Measurements from ENCODE around the gene SFRP2.

The SFRP2 gene, protein sequence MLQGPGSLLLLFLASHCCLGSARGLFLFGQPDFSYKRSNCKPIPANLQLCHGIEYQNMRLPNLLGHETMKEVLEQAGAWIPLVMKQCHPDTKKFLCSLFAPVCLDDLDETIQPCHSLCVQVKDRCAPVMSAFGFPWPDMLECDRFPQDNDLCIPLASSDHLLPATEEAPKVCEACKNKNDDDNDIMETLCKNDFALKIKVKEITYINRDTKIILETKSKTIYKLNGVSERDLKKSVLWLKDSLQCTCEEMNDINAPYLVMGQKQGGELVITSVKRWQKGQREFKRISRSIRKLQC

DNA sequence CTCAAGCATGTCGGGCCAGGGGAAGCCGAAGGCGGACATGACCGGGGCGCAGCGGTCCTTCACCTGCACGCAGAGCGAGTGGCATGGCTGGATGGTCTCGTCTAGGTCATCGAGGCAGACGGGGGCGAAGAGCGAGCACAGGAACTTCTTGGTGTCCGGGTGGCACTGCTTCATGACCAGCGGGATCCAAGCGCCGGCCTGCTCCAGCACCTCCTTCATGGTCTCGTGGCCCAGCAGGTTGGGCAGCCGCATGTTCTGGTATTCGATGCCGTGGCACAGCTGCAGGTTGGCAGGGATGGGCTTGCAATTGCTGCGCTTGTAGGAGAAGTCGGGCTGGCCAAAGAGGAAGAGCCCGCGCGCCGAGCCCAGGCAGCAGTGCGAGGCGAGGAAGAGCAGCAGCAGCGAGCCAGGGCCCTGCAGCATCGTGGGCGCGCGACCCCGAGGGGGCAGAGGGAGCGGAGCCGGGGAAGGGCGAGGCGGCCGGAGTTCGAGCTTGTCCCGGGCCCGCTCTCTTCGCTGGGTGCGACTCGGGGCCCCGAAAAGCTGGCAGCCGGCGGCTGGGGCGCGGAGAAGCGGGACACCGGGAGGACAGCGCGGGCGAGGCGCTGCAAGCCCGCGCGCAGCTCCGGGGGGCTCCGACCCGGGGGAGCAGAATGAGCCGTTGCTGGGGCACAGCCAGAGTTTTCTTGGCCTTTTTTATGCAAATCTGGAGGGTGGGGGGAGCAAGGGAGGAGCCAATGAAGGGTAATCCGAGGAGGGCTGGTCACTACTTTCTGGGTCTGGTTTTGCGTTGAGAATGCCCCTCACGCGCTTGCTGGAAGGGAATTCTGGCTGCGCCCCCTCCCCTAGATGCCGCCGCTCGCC is at the start of gene SFRP2:
SFRP2 (minus strand) TSS at position 671 of the 864 bp plus-strand sequence; CDS start at position 423, 248 bp downstream.
- no peak for DNase-seq (ENCODE audit: low read depth)

DNA sequence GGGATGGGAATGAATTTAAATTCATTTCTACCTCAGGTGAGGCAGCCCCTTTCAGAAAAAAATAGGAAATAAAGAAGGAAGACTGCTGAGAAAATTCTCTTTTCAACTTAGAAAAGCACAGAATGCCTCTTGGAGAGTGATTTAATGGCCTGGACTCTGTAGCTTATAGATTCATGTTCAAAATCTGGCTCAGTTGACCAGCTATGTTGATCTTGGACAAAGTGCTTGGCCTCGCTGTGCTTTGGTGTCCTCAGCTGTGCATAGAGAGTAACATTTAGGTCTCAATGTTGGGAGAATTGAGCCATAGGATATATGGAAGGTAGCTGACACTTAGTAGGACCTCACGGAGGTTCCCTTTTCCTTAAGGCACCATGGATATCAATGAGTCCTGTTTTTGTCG is 49.7 kb upstream of the SFRP2 start:
- DNase-seq (ENCODE audit: low read depth), result no peak

DNA sequence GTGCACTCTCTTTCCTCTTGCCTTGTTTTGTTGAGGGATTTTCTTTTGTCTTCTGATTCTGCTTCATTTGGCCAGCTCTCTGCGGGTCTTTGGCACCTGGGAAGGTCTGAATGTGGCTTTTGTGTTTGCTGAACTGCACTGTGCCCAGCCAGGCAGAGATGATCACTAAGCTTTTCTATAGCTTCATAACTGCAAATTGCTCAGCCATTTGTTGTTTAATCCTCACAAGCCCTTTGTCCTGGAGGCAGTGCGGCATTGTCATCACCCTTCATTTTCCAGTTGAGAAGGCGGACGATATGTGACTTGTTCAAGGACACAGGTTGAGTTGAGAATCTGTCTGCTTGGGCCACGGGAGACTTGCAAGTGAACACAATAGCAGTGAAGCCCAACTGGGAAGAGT is 46.0 kb upstream of the SFRP2 start:
- DNase-seq (ENCODE audit: low read depth), result no peak

DNA sequence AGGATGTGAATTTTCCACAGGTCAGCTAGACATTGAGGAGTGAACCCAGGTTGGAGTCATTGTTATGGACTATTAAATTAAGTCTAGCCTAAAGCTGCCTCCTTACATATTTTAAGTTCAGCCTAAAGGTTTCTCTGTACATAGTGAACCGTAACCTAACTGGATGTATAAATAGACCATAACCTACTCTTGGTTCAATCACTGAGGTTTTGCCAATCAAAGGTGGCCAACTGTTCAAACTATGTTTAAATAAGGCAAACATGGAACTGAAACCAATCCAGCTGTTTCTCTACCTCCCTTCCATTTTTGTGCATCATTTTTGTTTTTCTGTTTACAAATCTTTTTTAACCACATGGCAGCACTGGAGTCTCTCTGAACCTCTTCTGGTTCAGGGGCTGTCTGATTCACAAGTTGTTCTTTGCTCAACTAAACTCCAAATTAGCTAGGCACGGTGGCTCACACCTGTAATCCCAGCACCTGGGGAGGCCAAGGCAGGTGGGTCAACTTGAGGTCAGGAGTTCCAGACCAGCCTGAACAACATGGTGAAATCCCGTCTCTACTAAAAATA is 43.9 kb upstream of the SFRP2 start:
- no peak for DNase-seq (ENCODE audit: low read depth)

DNA sequence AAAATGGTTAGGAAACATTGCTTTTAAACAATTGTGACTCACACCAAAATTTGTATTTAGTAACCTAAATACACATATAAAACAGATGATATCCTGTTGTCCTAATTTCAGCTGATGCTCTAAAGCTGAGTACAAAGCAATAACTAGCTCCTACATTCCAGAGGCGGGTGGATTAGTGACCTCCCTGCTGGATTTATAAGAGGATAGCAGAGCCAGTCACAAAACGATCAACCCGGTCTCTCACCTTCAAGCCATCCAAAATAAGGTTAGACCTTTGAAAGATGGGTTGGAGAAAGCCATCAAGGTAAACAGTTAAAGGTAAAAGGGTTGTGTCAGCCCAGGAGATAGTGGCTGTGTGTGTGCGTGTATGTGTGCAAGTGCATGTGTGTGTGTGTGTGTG is 43.2 kb upstream of the SFRP2 start:
- DNase-seq (ENCODE audit: low read depth), result no peak

DNA sequence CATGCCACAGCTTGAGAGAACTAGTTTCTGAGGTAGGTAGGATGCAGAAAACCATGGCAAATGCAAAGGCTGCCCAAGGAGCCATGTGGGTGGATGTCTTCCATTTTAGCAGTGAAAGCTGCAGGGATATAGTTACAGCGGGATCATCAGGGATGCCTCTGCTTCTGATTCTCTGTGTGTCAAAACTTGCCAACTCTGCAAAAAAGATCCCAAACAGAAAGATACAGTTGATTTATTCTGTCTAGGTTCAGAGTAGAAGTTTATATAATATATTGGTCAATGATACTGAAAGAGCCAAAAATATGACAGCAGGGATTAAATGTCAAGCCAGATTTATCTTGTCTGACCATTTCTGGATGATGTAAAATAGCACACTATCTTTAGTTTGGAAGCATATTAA is 42.4 kb upstream of the SFRP2 start:
- DNase-seq (ENCODE audit: low read depth), result no peak

DNA sequence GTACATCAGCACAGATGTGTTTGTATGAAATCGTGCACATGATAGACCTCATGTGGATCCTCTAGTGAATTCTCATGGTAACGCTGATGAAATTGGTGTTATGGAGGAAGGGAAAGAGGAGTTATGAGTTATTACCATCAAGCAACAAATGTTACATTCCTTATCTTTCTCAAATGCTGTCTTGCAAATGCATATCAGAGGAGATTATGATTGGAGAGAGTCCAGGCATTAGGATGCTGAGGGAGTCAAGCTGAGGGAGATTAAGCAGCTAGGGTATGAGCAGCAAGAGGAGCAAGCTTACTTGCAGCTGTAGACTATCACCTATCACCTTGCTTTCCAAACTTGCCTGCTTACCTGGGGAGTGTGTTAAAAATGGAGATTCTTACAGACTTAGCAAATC is 36.8 kb upstream of the SFRP2 start:
- DNase-seq (ENCODE audit: low read depth), result no peak

DNA sequence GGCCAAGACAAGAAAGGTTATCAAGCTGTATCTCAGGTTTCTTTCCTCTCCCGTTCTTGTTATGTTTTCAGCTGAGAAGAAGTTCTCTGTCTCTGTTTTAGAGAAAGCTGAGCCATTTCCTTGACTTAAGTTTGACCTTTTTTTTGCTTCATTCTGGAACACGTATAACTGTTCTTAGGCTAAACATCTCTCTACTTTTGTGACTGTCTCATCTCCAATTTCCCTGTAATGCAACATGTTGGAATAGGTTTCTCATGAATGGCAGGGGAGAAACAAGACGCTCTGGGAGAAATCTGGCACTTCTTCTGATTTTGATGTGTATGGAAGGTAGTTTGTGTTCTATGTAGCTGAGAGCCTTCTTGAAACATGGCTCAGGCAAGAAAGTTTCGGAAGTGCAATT is 36.2 kb upstream of the SFRP2 start:
- no peak for DNase-seq (ENCODE audit: low read depth)

DNA sequence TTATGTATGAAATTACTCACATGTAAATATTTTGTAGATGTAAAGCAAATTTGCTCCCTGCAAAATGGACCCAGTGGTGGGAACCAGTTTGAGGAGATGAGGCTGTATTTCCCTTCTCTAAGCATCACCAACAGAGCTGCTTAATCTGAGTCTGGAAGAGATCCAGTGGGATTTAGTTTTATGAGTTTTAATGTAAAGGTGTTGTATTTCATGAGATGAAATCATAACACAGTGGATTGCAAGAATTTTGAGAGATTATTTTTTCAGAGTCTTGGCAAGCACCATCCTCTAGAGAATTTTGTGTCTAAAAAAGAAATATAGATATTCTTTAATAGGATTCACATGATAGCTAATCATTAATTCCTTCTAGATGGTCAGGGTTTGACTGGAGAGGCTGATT is 35.6 kb upstream of the SFRP2 start:
- no peak for DNase-seq (ENCODE audit: low read depth)

DNA sequence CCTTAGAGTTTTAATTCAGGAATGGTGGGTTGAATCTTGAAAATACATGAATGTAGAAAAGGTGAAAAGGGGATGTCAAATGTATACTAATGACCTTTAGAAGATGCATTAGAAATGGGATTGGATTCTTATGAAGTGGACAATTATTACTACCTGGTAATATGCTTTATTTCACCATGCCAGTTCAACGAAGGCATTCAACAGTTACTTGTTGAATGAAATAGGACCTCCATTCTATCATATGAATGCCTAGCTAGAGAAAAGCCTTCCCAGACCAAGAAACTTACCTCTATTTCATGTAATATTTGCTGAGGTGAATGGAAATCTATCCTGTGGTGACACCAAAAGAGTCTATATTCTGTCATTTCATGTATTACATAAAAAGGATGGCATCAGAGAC is 34.6 kb upstream of the SFRP2 start:
- no peak for DNase-seq (ENCODE audit: low read depth)

DNA sequence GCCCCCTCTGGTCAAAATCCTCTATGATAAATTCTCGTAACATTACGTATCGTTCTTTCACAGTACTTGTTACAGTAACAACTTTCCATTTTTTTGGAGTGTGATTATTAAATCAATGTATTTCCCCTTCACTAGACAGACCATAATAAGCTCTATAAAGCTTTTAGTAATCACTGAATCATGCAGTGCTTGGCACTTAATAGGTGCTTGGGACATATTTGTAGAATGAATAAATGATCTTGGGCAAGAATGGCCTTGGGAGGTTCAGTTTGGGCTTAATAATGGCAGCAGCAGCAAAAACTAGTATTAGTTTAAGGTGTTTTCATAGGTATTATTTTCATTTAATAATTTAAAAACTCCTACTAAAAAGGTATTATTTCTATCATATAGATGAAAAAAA is 33.4 kb upstream of the SFRP2 start:
- no peak for DNase-seq (ENCODE audit: low read depth)

DNA sequence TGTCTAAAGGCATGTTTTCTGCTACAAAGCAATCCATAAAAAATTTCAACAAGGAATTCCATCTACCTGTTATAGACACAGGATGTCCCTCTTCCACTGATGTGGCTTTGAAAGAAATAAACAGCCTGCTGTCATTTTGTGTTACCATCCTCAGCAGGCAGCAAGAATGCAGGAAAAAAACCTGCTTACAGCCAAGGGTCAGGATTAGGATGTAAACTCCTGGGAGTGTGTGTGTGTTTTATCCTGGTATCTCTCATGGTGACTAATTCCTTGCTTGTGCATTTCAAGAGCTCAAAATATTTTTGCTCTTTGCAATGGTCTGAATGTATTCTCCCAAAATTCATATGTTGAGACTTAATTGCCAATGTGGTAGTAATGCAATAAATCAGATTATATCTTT is 28.6 kb upstream of the SFRP2 start:
- DNase-seq (ENCODE audit: low read depth), result no peak

DNA sequence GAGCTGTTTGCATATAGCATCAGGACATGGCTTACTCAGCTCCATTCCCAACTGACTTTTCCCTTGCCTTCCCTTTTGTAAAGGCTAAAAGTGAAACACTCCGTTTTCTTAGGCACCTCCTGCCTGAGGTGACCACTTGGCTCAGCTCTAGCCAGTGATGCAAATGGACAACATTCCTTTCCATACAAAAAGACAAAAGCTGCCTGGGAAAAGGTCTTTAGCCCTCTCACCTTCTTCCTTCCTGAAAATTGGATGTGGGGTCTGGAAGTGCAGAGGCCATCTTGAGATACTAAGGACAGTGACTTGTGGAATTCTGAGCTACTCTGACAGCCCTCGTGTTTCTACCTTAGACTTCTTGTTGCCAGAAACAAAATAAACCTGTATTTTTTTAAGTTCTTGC is 27.7 kb upstream of the SFRP2 start:
- DNase-seq (ENCODE audit: low read depth), result no peak

DNA sequence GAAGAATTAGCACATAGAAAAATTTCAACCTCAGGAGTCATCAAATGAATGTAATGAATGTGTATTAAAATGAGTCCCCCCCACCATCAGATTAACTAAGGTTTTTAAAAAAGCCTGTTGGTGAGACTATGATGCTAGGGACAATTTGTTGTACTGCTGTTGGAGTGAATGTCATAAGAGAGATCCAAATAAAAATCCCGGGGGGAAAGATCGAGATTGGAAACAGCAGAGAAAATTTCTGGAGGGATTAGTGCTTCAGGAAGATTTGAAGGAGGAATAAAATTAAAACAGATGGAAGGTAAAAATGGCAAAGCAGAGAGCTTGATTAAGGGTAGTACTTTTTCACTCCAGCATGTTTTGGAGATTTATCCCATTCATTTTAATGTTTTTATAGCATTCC is 25.9 kb upstream of the SFRP2 start:
- DNase-seq (ENCODE audit: low read depth), result no peak

DNA sequence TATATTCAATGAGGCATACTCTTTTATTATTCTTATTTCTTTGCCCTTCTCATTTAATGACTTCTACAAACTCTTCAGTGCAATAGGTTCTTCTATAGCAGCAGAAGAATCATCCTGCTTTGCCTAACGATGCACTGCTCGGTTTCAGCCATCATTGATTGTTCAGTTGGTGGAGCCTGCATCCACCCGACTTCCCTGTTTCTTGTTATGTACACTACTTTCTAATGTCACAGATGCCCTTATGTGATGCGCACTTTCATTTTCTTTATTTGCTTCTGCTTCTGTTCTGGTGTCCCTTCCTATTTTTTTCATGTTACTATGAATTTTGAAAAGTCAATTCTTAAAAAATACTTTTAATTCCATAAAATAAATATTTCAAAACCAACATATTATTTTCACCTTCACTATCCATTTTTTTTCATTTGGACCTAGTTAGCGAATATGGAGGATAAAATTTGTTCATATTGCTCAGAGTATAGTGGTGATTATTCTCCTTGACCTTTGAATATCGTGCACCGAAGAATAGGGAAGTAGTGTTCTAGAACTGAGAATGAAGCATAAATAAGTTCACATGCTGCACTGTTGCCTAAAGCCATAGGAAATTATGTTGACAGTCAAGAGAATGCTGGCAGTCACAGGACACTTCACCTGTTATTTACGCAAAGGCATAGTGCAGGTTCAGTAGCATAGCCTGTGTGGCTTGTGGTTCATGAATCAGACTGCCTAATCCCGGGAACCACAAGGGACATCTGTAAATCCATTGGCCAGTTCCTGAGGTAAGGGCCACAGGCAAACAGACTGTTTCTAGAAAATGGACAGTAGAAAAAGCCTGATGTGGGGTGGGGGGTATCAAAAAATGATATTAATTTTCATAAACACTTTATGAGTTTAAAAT is 21.3 kb upstream of the SFRP2 start:
- DNase-seq (ENCODE audit: low read depth), result no peak

DNA sequence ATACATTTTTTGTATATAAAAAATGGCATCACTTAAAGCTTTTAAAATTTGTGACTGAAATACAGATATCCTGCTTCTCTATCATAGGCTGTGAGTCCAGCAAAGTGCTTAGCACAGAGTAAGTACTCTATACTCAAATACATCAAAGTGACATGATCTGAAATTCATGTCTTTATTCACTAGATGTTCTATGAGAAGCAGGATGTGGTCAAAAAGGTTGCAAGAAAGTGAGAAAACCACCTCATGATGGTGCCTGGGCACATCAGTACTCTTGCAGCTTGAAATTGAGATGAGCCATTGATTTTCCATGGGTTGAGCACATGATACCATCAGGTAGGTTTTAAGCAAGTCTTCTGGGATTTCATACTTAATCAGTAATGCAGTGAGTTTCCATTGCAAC is 20.4 kb upstream of the SFRP2 start:
- no peak for DNase-seq (ENCODE audit: low read depth)

DNA sequence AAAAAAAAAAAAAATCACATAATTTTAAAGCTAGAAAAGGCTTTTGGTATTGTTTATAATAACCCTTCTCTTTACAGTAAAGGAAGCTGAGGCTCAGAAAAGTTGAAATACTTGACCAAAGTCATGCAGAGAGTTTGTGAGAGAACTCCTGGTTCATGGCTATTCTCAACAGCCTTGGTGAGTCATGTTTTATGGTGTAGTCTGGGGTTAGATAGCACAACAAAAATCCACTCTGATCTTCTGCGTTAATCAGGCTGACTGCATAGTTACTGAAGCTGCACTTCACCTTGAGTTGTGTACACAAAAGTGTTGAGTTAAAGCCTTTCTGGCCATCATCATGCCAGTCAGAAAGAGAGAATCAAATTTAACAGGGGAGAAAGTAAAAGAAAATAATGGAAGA is 19.3 kb upstream of the SFRP2 start:
- no peak for DNase-seq (ENCODE audit: low read depth)

DNA sequence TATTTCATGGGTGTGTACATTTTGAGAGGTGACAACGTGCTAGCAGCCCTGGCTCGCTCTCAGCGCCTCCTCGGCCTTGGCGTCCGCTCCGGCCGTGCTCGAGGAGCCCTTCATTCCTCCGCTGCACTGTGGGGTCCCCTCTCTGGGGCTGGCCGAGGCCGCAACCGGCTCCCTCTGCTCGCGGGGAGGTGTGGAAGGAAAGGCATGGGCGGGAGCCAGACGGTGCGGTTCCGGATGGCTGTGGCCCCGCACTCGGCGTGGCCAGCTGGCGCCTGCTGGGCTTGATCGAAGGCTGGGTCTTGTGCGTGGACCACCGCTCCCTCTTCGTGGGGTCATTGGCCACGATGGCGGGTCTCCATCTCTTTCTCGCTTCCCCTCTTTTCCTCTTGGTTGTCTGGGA is 17.2 kb upstream of the SFRP2 start:
- DNase-seq (ENCODE audit: low read depth), result no peak

DNA sequence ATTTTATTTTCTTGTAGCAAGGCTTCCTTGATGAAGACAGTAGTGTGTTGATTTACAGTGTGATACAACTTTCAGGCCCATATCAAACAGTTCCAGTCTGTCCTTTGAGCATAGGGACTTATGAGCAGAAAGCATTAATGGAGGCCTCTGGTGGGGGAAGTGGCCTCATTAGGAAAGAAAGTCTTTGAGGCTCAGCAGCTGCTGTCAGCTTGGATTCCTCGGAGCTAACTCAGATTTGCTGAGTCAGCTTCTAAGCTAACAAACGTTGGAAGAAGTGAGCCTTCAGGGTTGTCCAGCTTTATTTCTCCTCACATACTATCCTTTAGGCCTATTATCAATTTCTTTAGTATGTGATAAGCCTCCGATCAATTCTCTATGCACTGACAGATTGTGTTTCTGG is 15.8 kb upstream of the SFRP2 start:
- no peak for DNase-seq (ENCODE audit: low read depth)

DNA sequence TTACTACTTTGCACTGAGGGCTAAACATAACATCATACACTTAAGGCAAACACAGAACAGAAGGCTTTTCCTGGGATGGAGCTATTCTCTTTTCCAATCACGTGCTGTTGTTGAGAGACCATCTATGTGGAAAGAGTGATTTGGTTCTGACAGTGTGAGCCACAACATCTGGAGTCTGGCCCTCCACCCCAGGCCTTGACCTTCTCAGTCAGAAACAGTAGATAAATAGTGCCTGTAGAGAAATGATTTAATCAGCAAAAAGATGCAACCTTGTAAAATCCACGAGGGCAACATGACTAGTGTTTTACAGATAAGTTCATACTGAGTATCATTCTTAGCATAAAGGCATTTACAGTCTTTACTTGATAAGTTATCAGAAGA is 10.8 kb upstream of the SFRP2 start:
- no peak for DNase-seq (ENCODE audit: low read depth)

DNA sequence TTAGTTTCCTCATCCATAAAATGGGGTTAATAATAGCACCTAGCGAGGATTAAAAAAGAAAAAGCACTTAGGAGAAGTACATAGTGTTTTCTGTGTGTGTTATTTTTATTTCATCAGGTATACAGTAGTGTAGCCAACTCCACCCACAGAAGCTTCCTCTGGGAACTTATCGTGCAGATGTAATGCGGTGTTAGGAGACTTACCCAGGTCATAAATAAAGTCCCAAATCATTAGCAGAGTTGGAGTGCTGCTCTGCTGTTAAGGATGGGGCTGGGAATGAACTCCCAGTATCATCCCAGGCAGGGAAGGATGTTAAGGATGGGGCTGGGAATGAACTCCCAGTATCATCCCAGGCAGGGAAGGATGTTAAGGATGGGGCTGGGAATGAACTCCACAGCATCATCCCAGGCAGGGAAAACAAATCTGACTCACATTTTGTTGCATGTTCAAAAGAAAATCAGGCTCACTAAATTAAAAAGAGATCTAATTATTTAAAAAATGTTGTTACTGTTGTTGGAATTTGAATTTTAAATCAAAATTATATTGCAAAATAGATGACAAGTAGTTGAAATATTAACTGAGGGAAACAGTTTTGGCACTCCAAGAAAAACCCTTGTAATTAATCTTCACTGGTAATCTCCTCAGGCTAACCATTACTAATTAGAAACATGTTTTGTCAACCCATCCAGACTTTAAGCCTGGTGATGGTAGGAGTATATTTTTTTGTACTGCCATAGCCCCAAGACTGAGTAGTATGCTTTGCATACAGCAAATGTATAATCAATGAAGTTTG is 10.2 kb upstream of the SFRP2 start:
- DNase-seq (ENCODE audit: low read depth), result no peak

DNA sequence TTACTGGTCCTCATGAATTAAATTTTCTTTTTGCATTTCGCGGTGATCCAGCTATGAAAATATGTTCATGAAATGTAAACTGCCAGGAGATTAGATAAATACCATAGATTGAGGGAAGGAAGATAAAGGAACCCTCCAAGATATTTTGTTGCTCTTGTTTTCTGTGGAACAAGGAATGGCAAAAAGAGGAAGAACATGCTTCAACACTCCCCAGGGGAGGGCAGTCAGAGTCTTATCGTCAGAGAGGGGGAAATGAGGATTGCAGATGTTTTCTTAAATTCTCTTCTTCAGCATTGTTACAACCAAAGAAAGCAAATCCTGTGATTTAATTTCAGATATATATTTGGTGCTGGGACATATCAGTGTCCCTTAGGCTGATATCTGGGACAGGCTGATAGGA is 9.5 kb upstream of the SFRP2 start:
- DNase-seq (ENCODE audit: low read depth), result no peak

Measured in activated T-cell treated with anti-CD3 and anti-CD28 coated beads for 48 hours (primary cell).